DOHH2 (cell line): ENCODE results near the gene CXCR5.
A peak's percentile ranks its signal among the peaks of the same experiment; 100 is the strongest.

Source experiments
- H3F3A ChIP-seq: fragments of 200-600 bp; sonication (generic), shearing (Covaris generic); 2 replicates; pipeline ENCODE4 v1.6.0; 2016; ENCODE audit warnings: antibody characterized with exemption, mild to moderate bottlenecking; ENCODE audit not compliant: control insufficient read depth, insufficient read depth
- H3K27ac ChIP-seq: fragments of 200-600 bp; sonication (generic); 2 replicates; pipeline ENCODE4 v1.5.1; 2014; ENCODE audit warnings: low read depth, mild to moderate bottlenecking, low read length, moderate library complexity
- H3K27me3 ChIP-seq: fragments of 200-600 bp; sonication (generic); 2 replicates; pipeline ENCODE4 v1.6.1; 2014; ENCODE audit warnings: mild to moderate bottlenecking, low read length, mixed read lengths; ENCODE audit not compliant: control insufficient read depth
- H3K36me3 ChIP-seq: fragments of 200-600 bp; sonication (generic); 2 replicates; pipeline ENCODE4 v1.6.1; 2014; ENCODE audit warnings: mild to moderate bottlenecking, low read length, moderate library complexity, mixed read lengths; ENCODE audit not compliant: control insufficient read depth
- H3K4me1 ChIP-seq: fragments of 200-600 bp; sonication (generic); 2 replicates; pipeline ENCODE4 v1.6.1; 2014; ENCODE audit warnings: mild to moderate bottlenecking, low read length, mixed read lengths; ENCODE audit not compliant: control insufficient read depth
- H3K4me2 ChIP-seq: fragments of 200-600 bp; sonication (generic); 2 replicates; pipeline ENCODE4 v1.6.0; 2014; ENCODE audit warnings: mild to moderate bottlenecking, low read length, moderate library complexity
- H3K4me3 ChIP-seq: fragments of 200-600 bp; sonication (generic); 2 replicates; pipeline ENCODE4 v1.5.1; 2014; ENCODE audit warnings: mild to moderate bottlenecking, low read length, mixed read lengths
- H3K79me2 ChIP-seq: fragments of 200-600 bp; sonication (generic); 2 replicates; pipeline ENCODE4 v1.6.1; 2014; ENCODE audit warnings: mild to moderate bottlenecking, low read length, mixed read lengths; ENCODE audit not compliant: control insufficient read depth
- H3K9me2 ChIP-seq: fragments of 200-600 bp; sonication (generic); replicated peaks from 2 replicates; pipeline ENCODE4 v1.6.1; 2014; ENCODE audit warnings: mild to moderate bottlenecking, low read length, mixed read lengths; ENCODE audit not compliant: control insufficient read depth
- H3K9me3 ChIP-seq: fragments of 200-600 bp; sonication (generic); 2 replicates; pipeline ENCODE4 v1.6.1; 2014; ENCODE audit warnings: antibody characterized with exemption, low read length, mixed read lengths; ENCODE audit not compliant: control insufficient read depth, insufficient read depth
- H4K20me1 ChIP-seq: fragments of 200-600 bp; sonication (generic); 2 replicates; pipeline ENCODE4 v1.6.0; 2014; ENCODE audit warnings: low read depth, mild to moderate bottlenecking, antibody characterized with exemption, low read length, moderate library complexity; ENCODE audit not compliant: control insufficient read depth, insufficient read depth
- EZH2phosphoT487 ChIP-seq: fragments of 200-600 bp; sonication (generic); IDR thresholded peaks from 2 replicates; pipeline ENCODE4 v1.6.1; 2017; ENCODE audit warnings: borderline replicate concordance, mild to moderate bottlenecking, antibody characterized with exemption, low read length, moderate library complexity, mixed read lengths
- TF ChIP-seq, protein P1 (sequence below): fragments of 200-600 bp; sonication (generic); IDR thresholded peaks from one replicate; pipeline ENCODE4 v1.5.1; 2014; ENCODE audit warnings: antibody characterized with exemption, mild to moderate bottlenecking, low read depth, low read length; ENCODE audit not compliant: poor library complexity, severe bottlenecking

Gene CXCR5

DNA sequence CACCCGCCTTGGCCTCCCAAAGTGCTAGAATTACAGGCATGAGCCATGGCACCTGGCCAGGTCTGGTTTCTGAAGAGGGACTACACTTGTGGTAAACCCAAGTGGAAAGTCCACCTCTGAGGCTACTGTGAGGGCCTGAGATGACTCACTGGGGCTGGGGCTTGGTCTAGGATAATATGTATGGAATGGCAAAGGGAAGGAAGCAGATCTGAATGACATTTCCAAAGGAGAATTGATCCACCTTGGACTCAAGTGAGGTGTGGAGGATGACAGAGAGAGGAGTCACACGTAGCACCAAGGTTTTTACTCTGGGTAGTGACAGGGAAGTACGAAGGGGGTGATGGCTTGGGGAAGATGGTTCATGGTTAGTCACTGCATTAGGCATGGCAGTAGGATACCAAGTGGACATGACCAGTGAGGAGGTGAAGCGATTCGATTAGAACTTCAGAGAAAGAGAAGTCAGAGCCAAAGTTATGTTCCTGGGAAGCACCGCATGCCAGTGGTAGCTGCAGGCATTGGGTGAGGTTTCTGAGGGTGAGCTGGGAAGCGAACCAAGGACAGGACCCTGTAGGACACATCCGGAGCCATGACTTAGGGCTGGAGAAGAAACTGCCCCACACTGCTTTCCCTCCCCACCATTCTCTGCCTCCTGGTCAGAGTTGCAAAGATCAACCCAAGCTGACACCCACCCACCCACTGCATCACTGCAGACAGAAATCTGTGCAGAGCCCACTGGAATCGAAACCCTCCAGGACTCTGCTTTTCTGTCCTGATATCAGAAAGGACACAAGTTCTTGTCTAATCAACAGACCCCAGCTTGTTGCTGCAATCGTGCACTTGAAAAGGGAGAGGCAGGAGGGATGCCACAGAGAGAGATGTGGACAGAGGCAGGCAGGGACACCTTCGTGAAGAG is 55.1 kb downstream of the CXCR5 start:
- TF ChIP-seq, protein P1, sequence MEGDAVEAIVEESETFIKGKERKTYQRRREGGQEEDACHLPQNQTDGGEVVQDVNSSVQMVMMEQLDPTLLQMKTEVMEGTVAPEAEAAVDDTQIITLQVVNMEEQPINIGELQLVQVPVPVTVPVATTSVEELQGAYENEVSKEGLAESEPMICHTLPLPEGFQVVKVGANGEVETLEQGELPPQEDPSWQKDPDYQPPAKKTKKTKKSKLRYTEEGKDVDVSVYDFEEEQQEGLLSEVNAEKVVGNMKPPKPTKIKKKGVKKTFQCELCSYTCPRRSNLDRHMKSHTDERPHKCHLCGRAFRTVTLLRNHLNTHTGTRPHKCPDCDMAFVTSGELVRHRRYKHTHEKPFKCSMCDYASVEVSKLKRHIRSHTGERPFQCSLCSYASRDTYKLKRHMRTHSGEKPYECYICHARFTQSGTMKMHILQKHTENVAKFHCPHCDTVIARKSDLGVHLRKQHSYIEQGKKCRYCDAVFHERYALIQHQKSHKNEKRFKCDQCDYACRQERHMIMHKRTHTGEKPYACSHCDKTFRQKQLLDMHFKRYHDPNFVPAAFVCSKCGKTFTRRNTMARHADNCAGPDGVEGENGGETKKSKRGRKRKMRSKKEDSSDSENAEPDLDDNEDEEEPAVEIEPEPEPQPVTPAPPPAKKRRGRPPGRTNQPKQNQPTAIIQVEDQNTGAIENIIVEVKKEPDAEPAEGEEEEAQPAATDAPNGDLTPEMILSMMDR = no peak
- Histone ChIP-seq H3K9me2 (no peaks in the 10 kb centered on the region), H3K9me3 (no peaks in the 10 kb centered on the region), H3K4me3 (no peak overlapping the region), H4K20me1 (no peaks in the 10 kb centered on the region), H3K4me2 (no peak overlapping the region), H3K27ac (no peak overlapping the region), H3K4me1 (peaks cover 60% of the 10 kb centered on the region), H3K27me3 (no peaks in the 10 kb centered on the region), H3K36me3 (no peaks in the 10 kb centered on the region), H3K79me2 (no peaks in the 10 kb centered on the region), H3F3A (peaks cover 7% of the 10 kb centered on the region; the same call in 1 of the 2 replicates)

DNA sequence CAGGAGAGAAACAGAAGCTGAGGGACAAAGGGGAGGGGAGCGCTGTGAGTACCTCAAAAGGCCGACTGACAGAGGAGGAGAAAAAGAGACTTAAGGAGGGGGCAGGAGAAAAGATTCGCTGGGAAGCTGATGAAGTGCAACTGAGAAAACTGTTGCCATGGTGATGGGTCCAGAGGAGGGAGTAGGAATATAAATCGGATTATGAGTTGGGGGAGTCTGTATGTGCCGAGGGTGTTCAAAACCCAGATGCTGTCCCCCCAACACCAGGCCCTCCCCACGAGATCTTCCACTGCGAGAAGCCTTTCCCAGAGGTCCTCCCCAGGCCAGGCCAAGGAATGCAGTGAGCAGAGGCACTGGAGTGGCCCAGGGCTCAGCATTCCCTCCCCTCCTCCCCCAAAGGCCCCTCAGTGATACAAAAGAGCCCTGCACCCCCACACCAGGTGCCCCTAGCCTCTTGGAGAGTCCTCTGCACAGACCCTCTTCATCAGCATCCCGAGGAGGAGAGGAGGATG is 55.8 kb downstream of the CXCR5 start:
- H3K4me2 ChIP-seq = peak overlapping the region; percentile 59
- H3K27ac ChIP-seq = no peak overlapping the region

DNA sequence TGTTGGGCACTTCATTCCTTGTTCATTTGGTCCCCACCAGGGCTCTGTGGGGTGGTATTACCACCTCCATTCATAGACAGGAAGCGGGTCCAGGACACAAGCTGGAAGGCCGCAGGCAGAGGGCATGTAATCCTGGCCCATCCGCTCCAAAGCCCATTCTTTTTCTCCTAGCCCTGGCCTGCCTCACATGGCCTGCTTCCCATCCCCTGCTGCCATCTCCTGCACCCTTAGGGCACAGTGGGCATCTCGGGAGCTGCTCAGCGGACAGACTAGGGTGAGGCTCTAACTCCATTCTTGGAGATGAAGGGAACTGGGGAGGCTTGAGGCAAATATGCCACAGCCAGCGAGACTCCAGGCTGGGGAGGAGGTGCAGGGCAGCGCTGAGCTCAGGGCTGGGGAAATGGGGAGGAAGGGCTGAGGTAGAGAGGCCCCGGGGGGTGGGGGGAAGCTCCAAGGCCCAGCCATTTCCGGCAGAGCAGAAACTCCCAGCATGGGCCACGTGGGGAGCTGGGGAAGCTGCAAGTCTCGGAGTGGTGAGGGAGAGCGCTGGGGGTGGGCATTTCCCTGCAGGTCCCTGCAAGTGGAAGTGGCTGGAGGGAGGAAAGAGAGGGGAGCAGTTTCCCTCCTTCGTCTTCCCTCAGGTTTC is 56.4 kb downstream of the CXCR5 start:
- Histone ChIP-seq H3K79me2 (no peaks in the 10 kb centered on the region), H3K4me3 (peak overlapping the region; percentile 24), H3K4me2 (peak overlapping the region; percentile 59), H3K4me1 (peaks cover 52% of the 10 kb centered on the region), H3K9me2 (no peaks in the 10 kb centered on the region), H3K27me3 (no peaks in the 10 kb centered on the region), H3F3A (peaks cover 6% of the 10 kb centered on the region; the same call in 1 of the 2 replicates), H3K27ac (no peak overlapping the region), H3K36me3 (no peaks in the 10 kb centered on the region), H4K20me1 (no peaks in the 10 kb centered on the region), H3K9me3 (no peaks in the 10 kb centered on the region)
- no peak for TF ChIP-seq EZH2phosphoT487
- TF ChIP-seq, protein P1 = no peak

More for the DNA sequence above, 55.8 kb downstream of the CXCR5 start:
- TF ChIP-seq EZH2phosphoT487 = no peak
- TF ChIP-seq, protein P1 = no peak
- H3K79me2 ChIP-seq = no peaks in the 10 kb centered on the region
- H3K4me1 ChIP-seq = peaks cover 54% of the 10 kb centered on the region
- no peaks in the 10 kb centered on the region for H3K36me3 ChIP-seq
- peak overlapping the region; percentile 24 for H3K4me3 ChIP-seq
- no peaks in the 10 kb centered on the region for H3K9me2 ChIP-seq
- H3K27me3 ChIP-seq = no peaks in the 10 kb centered on the region
- H4K20me1 ChIP-seq = no peaks in the 10 kb centered on the region
- H3F3A ChIP-seq = peaks cover 7% of the 10 kb centered on the region; the same call in 1 of the 2 replicates
- H3K9me3 ChIP-seq = no peaks in the 10 kb centered on the region
